ENCODE results near the gene CCDC152.
"Not testable (repeated sequence)": the region's sequence is repeated elsewhere in the genome, so short reads cannot be mapped to it uniquely, and the experiment has no call there.

The CCDC152 gene

DNA sequence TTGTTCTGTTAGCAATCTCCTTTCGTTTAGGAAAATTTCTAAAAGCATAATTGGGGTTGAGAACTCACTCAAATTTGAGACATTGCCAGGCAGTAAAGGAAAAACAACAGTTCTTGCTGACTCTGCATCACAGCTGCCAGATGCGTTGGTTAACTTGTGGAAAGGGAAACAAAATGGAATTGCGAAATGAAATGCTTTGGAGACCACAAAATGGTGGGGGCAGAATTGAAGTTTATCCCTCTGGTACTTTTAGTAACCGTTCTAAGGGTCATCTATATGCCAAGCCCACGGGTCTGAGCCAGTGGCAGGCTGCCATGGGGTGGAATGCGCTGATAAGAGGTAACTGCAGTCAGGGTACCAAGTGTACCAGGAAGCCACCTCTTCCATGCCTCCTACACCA, 83.7 kb downstream of the CCDC152 start:
- Histone ChIP-seq H3K4me3 (ENCODE audit: low read depth in 1 of 2, low read length in 1 of 2) (no peak overlapping the region), H3K36me3 (no peaks in the 10 kb centered on the region), H3K4me1 (ENCODE audit: control insufficient read depth in 1 of 2, insufficient read depth in 1 of 2, low read depth in 1 of 2, low read length in 1 of 2) (no peaks in the 10 kb centered on the region), H3K9me3 (no peaks in the 10 kb centered on the region), H3K27me3 (no peaks in the 10 kb centered on the region), H3K27ac (no peak overlapping the region)
- TF ChIP-seq, protein P1, sequence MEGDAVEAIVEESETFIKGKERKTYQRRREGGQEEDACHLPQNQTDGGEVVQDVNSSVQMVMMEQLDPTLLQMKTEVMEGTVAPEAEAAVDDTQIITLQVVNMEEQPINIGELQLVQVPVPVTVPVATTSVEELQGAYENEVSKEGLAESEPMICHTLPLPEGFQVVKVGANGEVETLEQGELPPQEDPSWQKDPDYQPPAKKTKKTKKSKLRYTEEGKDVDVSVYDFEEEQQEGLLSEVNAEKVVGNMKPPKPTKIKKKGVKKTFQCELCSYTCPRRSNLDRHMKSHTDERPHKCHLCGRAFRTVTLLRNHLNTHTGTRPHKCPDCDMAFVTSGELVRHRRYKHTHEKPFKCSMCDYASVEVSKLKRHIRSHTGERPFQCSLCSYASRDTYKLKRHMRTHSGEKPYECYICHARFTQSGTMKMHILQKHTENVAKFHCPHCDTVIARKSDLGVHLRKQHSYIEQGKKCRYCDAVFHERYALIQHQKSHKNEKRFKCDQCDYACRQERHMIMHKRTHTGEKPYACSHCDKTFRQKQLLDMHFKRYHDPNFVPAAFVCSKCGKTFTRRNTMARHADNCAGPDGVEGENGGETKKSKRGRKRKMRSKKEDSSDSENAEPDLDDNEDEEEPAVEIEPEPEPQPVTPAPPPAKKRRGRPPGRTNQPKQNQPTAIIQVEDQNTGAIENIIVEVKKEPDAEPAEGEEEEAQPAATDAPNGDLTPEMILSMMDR (IDR thresholded peaks at IDR 0.05): no peak

DNA sequence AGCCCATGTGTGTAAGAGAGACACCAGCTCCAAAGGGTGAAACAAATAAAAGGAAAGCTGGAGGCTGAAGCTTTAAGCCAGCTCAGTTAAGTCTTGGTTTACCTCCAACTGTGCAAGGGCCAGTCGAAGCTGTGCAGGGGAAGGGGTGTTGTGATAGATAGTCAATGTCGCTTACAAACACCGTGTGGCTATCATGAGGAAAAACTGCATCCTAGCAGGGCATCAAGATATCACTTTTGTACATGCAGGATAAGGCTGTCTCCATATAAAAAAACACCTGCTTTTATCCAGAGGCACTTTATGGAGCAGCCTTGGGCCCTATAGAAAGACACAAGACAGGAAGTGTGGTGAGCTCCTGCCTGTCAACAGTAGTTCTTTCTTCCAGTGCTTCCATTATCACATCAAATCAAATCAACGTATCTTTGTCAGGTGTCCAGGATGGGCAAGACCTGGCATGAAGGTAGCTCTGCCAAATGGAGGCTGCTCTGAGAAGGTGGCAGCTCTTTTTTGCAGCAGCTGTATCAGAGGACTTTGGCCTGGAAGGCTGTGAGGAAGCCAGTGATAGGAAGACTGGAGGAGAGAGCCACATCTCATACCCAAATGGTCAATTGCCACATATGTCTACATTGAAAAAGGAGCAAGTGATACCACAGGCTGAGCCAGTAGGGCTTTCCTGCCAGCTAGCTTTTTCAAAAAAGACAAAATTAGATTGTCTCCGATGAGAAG, 84.4 kb downstream of the CCDC152 start:
- Histone ChIP-seq H3K4me1 (ENCODE audit: control insufficient read depth in 1 of 2, insufficient read depth in 1 of 2, low read depth in 1 of 2, low read length in 1 of 2) (no peaks in the 10 kb centered on the region), H3K36me3 (no peaks in the 10 kb centered on the region), H3K9me3 (no peaks in the 10 kb centered on the region), H3K27ac (no peak overlapping the region), H3K27me3 (no peaks in the 10 kb centered on the region), H3K4me3 (ENCODE audit: low read depth in 1 of 2, low read length in 1 of 2) (no peak overlapping the region)
- TF ChIP-seq, protein P1 (IDR thresholded peaks at IDR 0.05): no peak

DNA sequence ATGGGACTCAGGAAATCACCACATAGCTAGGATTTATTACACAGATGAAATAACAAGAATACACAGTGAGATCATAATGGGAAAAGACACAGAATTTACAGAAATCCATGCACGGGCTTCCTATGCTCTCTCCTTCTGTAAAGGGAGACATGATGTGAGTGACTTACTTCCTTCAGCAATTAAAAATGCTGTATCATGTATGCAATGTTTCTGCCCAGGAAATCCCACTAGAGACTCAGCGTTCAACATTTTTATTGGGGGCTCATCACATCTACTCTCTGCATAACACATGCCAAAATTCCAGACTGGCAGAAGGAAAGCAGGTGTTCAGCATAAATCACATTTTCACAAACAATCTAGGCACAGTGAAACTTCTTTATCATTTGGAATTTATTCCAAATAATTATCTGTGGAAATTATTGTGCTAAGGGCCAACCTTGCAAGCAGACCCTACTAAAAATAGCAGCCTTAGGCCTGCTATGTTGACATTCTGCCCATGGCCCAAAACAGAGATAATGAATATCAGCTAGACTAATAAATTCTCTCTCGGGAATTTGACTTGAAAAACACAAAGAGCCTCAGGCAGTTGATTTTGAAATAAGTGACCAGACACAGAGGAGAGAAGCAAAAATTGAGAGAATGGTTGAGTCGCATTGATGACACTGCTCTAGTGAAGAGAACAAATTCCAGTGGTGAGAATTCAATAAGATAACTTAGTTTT, 86.5 kb downstream of the CCDC152 start:
- Histone ChIP-seq H3K27me3 (no peaks in the 10 kb centered on the region), H3K27ac (no peak overlapping the region), H3K4me1 (ENCODE audit: control insufficient read depth in 1 of 2, insufficient read depth in 1 of 2, low read depth in 1 of 2, low read length in 1 of 2) (no peaks in the 10 kb centered on the region), H3K9me3 (no peaks in the 10 kb centered on the region), H3K36me3 (no peaks in the 10 kb centered on the region), H3K4me3 (ENCODE audit: low read depth in 1 of 2, low read length in 1 of 2) (no peak overlapping the region)
- TF ChIP-seq, protein P1 (IDR thresholded peaks at IDR 0.05): no peak

DNA sequence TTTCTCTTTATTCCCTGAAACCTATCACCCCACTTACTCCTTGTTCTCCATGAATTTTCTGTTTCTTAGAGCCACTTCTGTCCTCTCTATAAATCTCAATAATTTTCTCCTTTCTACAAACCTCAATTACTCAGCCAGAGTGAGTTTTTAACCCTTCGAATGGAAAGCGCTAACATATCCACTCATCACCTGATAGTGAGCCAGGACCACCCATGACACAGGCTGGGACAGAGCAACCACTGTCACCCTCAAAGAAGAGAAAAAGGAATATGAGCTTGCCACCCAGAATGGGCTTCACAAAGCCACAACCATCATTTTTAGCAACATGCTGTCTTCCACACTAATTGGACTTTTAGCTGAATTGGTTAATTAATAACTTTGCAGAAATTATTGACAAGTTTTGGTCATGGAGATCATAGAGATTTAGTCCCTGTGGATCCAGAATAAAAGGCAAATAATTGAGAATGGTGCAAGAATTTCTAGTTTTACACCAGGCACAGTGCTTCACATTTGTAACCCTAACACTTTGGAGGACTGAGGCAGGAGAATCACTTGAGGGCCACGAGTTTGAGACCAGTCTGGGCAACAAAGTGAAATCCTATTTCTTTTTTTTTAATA, 87.2 kb downstream of the CCDC152 start:
- Histone ChIP-seq H3K27ac (no peak overlapping the region), H3K4me1 (ENCODE audit: control insufficient read depth in 1 of 2, insufficient read depth in 1 of 2, low read depth in 1 of 2, low read length in 1 of 2) (no peaks in the 10 kb centered on the region), H3K36me3 (no peaks in the 10 kb centered on the region), H3K9me3 (no peaks in the 10 kb centered on the region), H3K27me3 (no peaks in the 10 kb centered on the region), H3K4me3 (ENCODE audit: low read depth in 1 of 2, low read length in 1 of 2) (no peak overlapping the region)
- TF ChIP-seq, protein P1 (IDR thresholded peaks at IDR 0.05): no peak

DNA sequence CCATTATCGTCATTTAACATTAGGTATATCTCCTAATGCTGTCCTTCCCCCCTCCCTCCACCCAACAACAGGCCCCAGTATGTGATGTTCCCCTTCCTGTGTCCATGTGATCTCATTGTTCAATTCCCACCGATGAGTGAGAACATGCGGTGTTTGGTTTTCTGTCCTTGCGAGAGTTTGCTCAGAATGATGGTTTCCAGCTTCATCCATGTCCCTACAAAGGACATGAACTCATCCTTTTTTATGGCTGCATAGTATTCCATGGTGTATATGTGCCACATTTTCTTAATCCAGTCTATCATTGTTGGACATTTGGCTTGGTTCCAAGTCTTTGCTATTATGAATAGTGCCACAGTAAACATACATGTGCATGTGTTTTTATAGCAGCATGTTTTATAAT, 87.8 kb downstream of the CCDC152 start:
- H3K4me1 ChIP-seq (ENCODE audit: control insufficient read depth in 1 of 2, insufficient read depth in 1 of 2, low read depth in 1 of 2, low read length in 1 of 2); H3K9me3 ChIP-seq; H3K27ac ChIP-seq; H3K4me3 ChIP-seq (ENCODE audit: low read depth in 1 of 2, low read length in 1 of 2); H3K27me3 ChIP-seq; H3K36me3 ChIP-seq: not testable (repeated sequence)

DNA sequence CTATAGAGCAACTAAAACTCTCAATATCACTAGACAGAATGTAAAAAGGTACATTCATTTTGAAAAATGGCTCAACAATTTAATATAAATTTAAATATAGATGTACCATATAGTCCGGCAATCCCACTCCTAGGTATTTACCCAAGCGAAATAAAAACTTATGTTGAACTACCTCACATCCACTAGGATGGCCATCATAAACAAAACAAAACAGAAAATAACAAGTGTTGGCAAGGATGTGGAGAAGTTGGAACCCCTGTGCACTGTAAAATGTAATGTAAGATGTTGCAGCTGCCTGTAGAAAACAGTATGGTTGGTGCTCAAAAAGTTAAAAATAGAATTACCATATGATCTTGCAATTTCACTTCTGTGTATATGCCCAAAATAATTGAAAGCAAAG, 91.9 kb downstream of the CCDC152 start:
- Histone ChIP-seq H3K4me3 (ENCODE audit: low read depth in 1 of 2, low read length in 1 of 2) (no peak overlapping the region), H3K9me3 (no peaks in the 10 kb centered on the region), H3K27ac (no peak overlapping the region), H3K4me1 (ENCODE audit: control insufficient read depth in 1 of 2, insufficient read depth in 1 of 2, low read depth in 1 of 2, low read length in 1 of 2) (no peaks in the 10 kb centered on the region), H3K27me3 (no peaks in the 10 kb centered on the region), H3K36me3 (no peaks in the 10 kb centered on the region)
- TF ChIP-seq, protein P1 (IDR thresholded peaks at IDR 0.05): no peak

Data from neutrophil (primary cell).